Nucleus accumbens (tissue), 56 donors: ENCODE data around the gene PAPOLA.
"Not testable (repeated sequence)": the region's sequence is repeated elsewhere in the genome, so short reads cannot be mapped to it uniquely, and the experiment has no call there.

Source experiments
- DNase-seq, 56 donors: peaks; one replicate each; lab custom pipeline; 2025; lab: John Stamatoyannopoulos, UW

The PAPOLA gene

DNA sequence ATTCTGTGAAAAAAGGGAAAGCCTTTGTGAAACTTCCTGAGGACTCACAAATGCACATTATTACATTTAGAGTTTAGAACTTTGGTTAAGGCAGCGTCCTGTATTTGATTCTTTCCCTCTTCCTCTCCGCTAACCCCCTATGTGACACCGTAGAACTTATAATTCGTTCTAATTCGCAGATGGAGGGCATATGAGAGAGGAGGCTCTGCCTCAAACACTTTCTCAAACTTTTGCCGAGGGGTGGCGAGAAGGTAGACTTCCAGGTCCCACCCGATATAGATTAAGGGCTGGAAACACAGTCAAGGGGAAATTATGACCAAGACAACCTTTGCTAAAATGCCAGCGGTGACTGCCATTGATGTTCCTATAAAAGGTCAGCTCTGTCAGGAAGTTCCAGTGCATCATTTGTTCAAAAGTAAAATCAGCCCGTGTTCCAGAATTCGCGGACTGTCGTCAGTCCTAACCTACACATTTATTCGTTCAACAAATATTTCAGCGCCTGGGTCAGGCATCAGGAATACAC, 904 bp upstream of the PAPOLA start:
- peak in 3 of 56 donors; percentile 17 to 32 (median 26) for DNase-seq

DNA sequence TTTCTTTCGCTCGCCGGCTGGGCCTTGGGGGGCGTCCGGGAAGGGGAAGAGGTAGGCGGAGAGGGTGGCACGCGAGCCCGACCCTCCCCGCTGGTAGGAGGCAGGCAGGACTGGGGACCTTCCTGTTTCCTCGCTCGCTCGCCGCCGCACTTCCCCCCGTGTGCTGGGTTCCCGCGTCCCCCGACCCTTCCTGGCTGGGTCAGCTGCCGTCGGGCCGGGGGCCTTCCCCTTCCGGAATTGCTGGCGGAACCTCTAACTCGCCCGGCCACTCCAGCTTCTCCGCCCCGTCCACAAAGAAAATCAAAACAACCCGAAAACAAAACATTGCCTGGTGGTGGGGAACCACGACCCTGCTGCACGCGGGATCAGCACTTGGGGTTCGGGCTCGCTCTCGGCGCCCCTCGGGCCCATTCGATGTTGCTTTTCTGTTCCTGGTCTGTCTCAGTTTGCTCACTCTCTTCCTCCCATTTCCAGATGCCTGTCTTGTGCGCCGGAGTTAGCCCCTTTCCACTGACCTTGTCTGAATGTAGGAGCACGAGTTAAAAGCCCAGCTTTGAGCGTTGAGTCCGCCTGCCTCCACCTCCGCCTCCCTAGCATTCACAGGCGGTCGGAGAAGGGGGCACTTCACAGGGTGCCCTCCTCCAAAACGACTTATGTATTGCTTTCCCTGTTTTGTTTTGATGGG, 581 bp downstream of the PAPOLA start:
- DNase-seq = peak in 44 of 56 donors; percentile 23 to 78 (median 58)

DNA sequence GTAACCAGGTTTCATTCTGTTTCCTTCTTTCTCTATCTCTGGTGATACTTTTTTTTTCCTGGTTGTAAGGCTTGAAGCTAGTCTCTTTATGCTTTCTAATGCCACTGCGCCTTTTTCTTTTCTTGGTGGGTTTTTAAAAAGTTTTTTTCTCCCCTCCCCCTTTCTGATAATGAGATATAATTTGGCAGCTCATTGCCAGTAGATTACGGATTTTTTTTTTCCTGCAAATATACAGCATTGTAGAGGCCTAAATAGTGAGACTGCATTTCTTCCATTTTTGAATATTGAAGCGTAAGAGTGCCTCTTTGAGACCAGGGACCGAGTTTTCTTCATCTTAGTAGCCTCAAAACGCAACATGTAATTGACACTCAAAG, 1.1 kb downstream of the PAPOLA start:
- no peak for DNase-seq

DNA sequence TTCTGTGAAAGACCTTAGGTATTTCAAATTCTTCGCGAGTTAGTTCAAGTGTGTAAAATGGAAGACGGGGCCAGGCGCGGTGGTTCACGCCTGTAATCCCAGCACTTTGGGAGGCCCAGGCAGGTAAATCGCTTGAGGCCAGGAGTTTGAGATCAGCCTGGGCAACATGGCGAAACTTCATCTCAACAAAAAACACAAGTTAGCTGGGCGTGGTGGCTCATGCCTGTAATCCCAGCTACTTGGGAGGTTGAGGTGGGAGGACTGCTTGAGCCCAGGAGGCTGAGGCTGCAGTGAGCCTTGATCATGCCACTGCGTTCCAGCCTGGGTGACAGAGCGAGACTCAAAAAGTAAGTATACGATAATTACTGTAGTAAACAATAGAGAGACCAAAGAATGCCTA, 2.2 kb downstream of the PAPOLA start:
- DNase-seq = not testable (repeated sequence)

DNA sequence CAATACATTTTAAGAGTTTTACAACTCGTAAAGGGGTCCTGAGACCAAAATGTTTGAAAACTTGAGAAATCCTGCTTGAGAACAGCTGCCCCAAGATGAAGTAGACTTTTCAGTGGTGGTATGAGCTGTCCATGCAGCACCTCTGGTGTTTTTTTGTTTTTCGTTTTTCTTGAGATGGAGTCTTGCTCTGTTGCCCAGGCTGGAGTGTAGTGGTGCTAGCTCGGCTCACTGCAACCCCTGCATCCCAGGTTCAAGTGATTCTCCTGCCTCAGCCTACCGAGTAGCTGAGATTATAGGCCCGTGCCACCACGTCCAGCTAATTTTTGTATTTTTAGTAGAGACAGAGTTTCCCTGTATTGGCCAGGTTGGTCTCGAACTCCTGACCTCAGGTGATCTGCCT, 5.5 kb downstream of the PAPOLA start:
- DNase-seq = no peak

DNA sequence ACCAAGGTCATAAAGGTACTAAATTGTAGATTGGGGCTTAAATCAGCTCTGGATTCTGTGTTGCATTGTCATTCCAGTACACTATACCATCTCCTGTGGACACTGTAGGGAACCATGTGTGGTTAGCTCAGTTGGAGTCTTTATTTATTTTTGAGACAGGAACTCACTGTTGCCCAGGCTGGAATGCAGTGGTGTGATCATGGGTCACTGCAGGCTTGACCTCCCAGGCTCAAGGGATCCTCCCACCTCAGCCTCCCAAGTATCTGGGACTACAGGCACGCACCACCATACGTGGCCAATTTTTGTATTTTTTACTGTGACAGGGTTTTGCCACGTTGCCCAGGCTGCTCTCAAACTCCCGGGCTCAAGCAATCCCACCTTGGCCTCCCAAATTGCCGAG, 6.7 kb downstream of the PAPOLA start:
- no peak for DNase-seq

DNA sequence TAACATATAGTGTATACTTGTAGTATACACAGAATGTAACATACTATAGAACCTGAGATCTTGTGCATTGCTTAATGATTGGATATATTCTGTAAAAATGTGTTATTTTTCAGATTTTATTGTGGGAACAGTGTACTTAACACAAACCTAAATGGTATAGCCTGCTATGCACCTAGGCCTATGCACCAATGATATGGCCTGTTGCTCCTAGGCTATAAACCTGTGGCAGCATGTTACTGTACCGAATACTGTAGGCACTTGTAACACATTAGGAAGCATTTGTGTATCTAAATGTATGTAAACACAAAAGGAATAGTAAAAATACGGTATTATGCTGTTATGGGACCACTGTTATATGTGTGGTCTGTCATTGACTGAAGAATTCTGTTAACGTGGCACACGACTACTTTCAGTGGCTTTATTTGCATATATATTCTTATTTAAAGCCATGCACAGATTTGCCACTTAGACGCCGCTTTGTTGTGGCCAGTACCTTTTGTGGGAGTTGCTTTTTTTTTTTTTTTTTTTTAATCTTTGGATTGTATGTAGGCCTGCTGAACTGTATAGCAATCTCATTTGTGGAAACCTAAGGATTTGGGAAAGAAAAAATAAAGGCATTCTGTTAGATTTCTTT, 7.4 kb downstream of the PAPOLA start:
- DNase-seq = no peak

DNA sequence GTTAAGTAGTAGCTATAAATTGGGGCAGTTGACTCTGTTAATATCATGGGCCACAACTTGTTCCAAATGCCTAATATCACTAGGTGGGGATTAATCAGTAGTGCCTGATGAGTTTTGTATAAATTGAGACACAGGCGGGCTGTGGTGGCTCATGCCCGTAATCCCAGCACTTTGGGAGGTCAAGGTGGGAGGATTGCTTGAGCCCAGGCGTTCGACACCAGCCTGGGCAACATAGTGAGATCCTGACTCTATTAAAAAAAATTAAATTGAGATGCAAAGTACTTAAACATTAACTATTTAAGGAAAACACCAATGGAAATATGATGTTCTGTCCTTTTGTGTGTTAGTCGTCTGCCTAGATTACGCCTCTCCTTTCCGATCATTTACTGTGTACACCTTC, 9.0 kb downstream of the PAPOLA start:
- no peak for DNase-seq

DNA sequence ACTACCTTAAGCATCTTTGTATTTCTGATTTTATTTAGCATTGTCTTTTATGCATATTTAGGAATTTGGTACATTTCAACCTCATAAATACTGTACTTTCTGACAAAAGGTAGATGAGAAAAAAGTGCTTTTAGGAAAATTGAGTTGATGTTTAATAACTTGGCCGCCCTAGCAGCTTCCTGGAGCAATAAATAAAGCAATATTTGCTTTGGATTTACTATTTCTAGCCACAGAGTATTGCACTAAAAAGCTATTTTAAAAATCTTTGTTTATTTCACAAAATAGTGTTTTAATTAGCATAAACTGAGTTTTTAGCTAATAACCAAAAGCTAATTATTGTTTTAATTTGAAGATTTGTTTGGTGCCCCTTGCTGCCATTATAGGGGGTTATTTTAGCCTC, 9.5 kb downstream of the PAPOLA start:
- no peak for DNase-seq

DNA sequence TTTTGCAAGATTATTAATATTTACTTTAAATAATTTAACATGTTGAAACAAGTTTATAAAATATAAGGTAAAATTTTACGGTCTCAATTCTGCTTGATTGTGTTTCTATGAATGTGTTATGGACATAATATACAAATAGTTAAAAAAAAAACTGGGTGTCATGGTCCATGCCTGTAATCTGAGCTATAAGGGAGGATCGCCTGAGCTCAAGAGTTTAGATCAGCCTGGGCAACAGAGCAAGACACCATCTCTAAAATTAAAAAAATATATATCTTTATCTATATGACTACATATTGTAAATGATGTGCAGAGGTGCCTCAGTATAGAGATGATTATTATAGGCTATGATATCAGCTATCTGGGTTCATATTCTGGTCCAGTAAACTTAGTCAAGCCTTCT, 9.9 kb downstream of the PAPOLA start:
- no peak for DNase-seq

DNA sequence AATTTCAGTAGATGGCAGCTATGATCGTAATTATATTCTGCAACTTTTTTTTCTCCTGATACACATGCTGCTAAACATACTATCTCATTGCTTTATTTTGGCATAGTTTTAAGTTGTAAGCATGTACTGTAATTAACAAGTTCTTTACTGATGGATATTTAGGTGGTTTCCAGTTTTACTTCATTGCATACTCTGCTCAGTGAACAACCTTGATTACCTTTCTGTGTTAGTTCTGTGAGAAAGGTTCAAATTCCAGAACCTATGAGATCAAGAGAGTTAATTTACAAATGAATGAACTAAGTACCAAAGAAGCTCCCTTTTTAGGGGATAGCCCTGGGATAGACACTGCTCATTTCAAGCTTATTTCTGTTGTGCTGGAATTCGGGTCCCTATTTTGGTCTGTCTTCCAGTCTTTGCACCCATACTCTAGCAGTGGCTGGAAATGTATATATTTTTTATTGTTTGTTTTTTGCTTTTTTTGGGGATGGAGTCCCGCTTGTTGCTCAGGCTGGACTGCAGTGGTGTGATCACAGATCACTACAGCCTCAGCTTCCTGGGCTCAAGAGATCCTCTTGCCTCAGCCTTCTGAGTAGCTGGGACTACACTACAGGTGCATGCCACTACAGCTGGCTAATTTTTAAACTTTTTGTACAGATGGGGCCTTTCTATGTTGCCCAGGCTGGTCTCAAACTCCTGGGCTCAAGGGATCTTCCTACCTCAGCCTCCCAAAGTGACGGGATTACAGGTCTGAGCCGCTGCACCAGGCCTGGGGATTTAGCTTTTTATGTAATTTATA, 10.6 kb downstream of the PAPOLA start:
- DNase-seq = no peak

DNA sequence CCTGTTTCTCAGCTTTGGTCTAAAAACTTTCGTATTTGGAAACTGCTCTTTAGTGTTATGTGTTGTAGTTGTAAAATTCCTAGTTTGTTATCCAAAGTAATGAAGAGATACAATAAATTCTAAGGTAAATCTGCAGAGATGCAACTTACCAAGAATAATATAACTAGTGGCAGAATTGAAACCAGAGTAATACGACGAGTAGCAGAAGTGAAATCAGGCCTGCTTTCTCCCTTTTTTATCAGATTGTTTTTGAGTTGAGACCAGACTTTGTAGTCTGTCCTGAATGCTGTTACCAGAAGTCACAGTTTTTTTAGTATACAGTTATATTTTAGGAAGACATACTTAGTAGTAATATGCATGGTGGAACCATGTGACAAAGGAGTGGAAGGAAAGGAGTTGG, 12.5 kb downstream of the PAPOLA start:
- DNase-seq = no peak

DNA sequence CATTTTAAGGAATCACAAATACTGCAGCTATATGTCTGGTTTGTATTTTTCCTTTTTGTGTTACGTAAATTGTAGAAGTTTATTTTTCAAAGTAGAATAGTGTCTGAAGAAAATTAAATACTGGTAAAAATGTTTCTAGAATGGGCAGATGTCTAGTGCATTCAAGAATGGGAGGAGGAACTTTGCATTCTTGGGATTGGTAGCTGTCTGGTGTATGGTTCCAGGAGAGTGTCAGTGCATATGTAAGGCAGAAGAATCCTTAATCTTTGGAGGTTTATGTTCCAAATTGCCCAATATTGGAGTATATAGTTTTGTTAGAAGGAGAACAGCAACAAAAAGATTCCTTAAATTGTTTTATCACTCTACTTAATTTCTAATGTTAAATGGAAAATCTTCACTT, 13.5 kb downstream of the PAPOLA start:
- no peak for DNase-seq

DNA sequence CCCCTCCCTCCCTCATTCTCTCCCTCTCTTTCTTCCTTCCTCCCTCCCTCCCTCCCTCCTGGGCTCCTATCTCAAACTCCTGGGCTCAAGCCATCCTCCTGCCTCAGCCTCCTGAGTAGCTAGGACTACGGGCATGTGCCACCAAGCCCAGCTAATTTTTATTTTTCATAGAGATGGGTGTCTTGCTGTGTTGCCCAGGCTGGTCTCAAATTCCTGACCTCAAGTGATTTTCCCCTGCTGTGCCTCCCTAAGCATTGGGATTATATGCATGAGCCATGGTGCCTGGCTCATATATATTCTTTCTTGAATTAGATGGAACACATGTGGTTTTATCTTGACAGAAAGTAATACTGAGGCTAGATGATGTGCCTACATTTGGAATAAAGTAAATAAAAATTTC, 14.2 kb downstream of the PAPOLA start:
- DNase-seq = no peak

DNA sequence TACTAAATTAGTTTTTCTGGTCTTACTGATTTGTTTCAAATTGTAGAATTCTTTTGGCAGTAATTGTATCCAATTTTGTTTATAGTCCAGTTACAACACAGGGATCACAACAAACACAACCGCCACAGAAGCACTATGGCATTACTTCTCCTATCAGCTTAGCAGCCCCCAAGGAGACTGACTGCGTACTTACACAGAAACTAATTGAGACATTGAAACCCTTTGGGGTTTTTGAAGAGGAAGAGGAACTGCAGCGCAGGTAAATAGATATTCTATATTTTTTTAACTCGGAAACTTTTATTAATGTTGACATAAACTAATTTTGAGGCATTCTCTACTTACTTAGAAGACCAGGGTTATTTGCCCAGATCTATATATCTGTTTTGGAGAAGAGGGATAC, 17.8 kb downstream of the PAPOLA start:
- DNase-seq = no peak

DNA sequence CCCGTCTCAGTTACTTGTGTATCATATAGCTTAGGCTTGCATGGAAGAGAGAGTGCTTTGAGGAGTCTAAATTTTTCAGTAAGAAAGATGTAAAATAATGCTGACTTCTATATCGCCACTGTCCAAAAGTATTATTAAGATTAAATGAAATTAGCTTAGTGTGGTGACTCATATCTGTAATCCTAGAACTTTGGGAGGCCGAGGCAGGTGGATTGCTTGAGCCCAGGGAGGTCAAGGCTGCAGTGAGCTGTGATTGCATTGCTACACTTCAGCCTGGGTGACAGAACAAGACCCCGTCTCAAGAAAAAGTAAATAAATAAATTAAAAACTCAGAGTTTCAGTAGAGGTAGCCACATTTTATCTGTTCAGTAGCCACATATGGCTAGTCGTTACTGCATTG, 23.3 kb downstream of the PAPOLA start:
- DNase-seq = no peak

DNA sequence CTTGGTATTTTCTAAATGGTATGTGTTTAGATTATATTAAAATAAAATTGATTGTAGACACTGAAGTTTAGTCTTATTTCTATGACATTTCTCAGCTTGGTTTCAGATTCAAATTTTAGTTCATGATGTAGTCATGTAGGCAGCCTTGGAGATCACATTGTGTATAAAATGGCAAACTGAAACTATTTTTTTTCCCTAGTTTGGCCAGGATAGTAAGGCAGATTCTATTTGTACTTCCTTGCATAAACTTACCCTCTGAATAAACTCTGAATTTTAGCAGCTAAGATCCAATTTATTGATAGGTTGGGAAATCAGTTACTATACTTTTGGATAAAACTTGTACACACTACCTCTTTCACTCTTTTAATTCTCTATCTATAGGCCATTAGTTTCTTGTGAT, 30.4 kb downstream of the PAPOLA start:
- no peak for DNase-seq

DNA sequence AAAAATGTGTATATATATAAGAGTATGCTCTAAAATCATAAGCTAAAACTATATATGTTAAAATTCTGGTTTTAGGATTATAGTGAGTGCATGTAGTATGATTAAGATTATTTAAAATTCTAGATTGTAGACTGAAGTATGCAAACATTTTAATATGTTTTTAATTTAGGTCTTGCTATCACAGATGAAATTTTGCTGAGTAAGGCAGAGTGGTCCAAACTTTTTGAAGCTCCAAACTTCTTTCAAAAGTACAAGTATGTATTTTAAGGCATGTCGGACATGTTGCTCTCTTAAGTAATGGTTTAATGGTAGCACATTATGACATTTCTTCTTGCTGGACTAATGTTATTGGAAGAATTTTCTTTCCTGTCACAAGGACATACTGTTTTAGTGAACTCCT, 34.6 kb downstream of the PAPOLA start:
- no peak for DNase-seq

DNA sequence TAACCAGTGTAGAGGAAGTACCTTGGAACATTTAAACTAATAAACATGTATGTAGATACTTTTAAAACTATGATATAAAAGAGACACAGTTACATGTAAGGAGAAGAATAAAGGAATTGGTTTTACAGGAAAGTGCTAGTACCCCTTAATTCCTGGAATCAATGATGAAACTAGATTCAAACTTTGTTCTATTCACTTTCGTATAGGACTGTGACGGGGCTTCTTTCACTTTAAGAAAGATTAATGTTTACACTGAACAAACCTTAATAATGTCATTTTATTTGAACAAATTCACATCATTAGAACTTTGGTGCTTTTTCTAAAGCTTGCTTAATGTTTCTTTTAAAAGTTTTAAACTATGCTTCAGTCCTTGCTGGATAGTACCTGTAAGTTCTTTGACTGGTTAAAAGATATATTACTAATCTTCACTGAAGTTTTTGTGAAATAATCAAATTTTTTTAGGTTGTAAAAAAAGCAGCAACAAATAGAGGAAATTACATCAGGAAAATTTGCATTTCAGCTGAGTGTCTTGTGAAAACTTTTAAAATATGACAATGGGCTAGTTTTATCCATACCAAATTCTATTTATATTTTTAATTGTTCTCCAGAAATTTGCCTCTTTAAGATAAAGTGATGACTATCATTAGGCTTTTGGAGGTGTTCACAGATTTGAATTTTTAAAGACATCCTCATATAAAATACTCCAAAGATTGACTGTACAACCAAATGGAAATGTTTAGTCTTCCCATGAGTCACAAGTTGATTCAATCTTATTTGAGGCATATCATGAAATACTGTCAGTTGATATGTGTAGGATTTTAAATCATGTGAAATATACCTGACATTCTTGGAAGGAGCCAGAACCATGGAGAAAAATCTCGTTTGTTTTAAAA, 36.2 kb downstream of the PAPOLA start:
- no peak for DNase-seq

DNA sequence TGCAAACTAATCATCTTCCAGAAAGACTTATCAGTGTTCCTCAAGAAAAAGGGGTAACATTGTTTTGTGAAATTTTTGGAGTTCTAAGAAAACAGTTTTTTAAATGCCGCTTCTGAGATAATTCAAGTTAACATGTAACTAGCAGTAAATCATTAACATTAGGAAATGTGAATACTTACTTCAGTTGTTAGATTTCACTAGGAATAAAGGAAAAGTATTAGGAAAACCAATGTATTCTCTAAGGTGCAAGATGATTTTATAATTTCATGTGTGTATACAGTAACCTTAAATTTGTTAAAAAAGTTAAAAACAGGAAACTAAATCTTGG, 36.8 kb downstream of the PAPOLA start:
- no peak for DNase-seq
